K562 (cell line): ENCODE data around the gene MINK1. TPM values are rescaled to one million over a fixed set of nuclear protein-coding genes. Genes with fewer than 3 reads are reported as not detected.

Experiments used
- ATAC-seq: fragments of 200-7000 bp; cut with Tn5 transposase; 3 replicates; pipeline ENCODE4 v1.9.1; 2020; ENCODE audit warnings: moderate library complexity
- BruUV-seq: library from RNA; stranded (reverse); fragments of 400-500 nt; replicated peaks from 2 replicates; lab custom pipeline; 2021; lab: Mats Ljungman, UMichigan
- CTCF ChIA-PET: fragments of 300-600 bp; formaldehyde crosslinking; extraction: SDS; loops from one replicate; lab custom pipeline; 2021; ENCODE audit warnings: low intra/inter-chr PET ratio; lab: Yijun Ruan, JAX
- POLR2A ChIA-PET: fragments of 300-600, 350-650 bp; sonication (Branson Sonifier 250); formaldehyde crosslinking; extraction: SDS; loops from one replicate; lab custom pipeline; 2021; ENCODE audit warnings: antibody characterized with exemption, inconsistent platforms; lab: Yijun Ruan, JAX
- DNase-seq, 4 experiments: peaks; one replicate each; pipeline versions ENCODE4 v3.0.0 to v3.0.0-alpha.2; 2011 to 2018; ENCODE audit warnings: low spot score in 3 of 4, mixed read lengths in 3 of 4; ENCODE audit errors: extremely low read depth in 1 of 4
- FAIRE-seq: peaks from 2 replicates; lab custom pipeline; 2011; peaks lifted over from hg19 to GRCh38; lab: Jason Lieb, UNC
- H2AFZ ChIP-seq: 2 replicates; pipeline ENCODE4 v1.6.0; 2011; ENCODE audit warnings: low read depth, low read length, control low read depth, inconsistent platforms
- H3K27ac ChIP-seq: fragments of 200-600 bp; 3 replicates; pipeline ENCODE4 v1.8.0; 2011; ENCODE audit warnings: low read depth, mild to moderate bottlenecking, control low read depth, inconsistent platforms, low read length, moderate library complexity, mixed read lengths; ENCODE audit errors: extremely low read depth
- H3K27me3 ChIP-seq, 2 experiments: fragments of 300-600 bp in 1 of 2; 2 replicates in 1 of 2; 3 replicates in 1 of 2; pipeline versions ENCODE4 v1.6.0 to v1.8.0; 2011; ENCODE audit warnings: inconsistent platforms in 2 of 2, low read length in 2 of 2, mild to moderate bottlenecking in 1 of 2, mixed read lengths in 1 of 2, moderate library complexity in 1 of 2; ENCODE audit not compliant: control insufficient read depth in 2 of 2, insufficient read depth in 2 of 2
- H3K36me3 ChIP-seq: fragments of 300-600 bp; 3 replicates; pipeline ENCODE4 v1.8.0; 2011; ENCODE audit warnings: mild to moderate bottlenecking, low read length, inconsistent platforms; ENCODE audit not compliant: control insufficient read depth, insufficient read depth
- H3K4me1 ChIP-seq, 2 experiments: fragments of 200-600 bp in 1 of 2; replicated peaks in 1 of 2; 2 replicates in 1 of 2; 3 replicates in 1 of 2; pipeline versions ENCODE4 v1.5.1 to v1.8.0; 2011; ENCODE audit warnings: inconsistent platforms in 2 of 2, low read length in 2 of 2, mild to moderate bottlenecking in 1 of 2, mixed read lengths in 1 of 2, moderate library complexity in 1 of 2; ENCODE audit not compliant: control insufficient read depth in 2 of 2, insufficient read depth in 2 of 2
- H3K4me2 ChIP-seq: 2 replicates; pipeline ENCODE4 v1.6.1; 2011; ENCODE audit warnings: low read length, control low read depth, inconsistent platforms, mixed read lengths; ENCODE audit not compliant: insufficient read depth
- H3K4me3 ChIP-seq: fragments of 200-600 bp; sonication (generic), shearing (Covaris generic); 2 replicates; pipeline ENCODE4 v1.5.1; 2016; ENCODE audit warnings: control low read depth, inconsistent platforms
- H3K79me2 ChIP-seq: fragments of 200-600 bp; 3 replicates; pipeline ENCODE4 v1.8.0; 2011; ENCODE audit warnings: low read length, inconsistent platforms; ENCODE audit not compliant: control insufficient read depth, insufficient read depth
- H3K9ac ChIP-seq, 2 experiments: 2 replicates each; pipeline versions ENCODE4 v1.6.0 to v1.6.1; 2011; ENCODE audit warnings: low read depth in 2 of 2, low read length in 2 of 2, control low read depth in 1 of 2, inconsistent platforms in 1 of 2, mild to moderate bottlenecking in 1 of 2, mixed read lengths in 1 of 2; ENCODE audit not compliant: insufficient read depth in 1 of 2
- H3K9me1 ChIP-seq: one replicate; pipeline ENCODE4 v1.6.0; 2011; ENCODE audit warnings: inconsistent platforms, mild to moderate bottlenecking, low read length, moderate library complexity; ENCODE audit not compliant: control insufficient read depth, insufficient read depth
- H3K9me3 ChIP-seq: replicated peaks from 2 replicates; pipeline ENCODE4 v1.5.1; 2011; ENCODE audit warnings: low read depth, low read length, inconsistent platforms; ENCODE audit not compliant: control insufficient read depth, insufficient read depth
- H4K20me1 ChIP-seq: replicated peaks from 2 replicates; pipeline ENCODE4 v1.6.1; 2011; ENCODE audit warnings: low read length, inconsistent platforms, mixed read lengths; ENCODE audit not compliant: control insufficient read depth, insufficient read depth
- CBFB ChIP-seq: sonication (generic); formaldehyde crosslinking; IDR thresholded peaks from 2 replicates; pipeline ENCODE4 v1.4.0; 2020; ENCODE audit warnings: mild to moderate bottlenecking, missing genetic modification reagents
- POLR2A ChIP-seq: fragments of 450-650 bp; conservative IDR thresholded peaks from 2 replicates; pipeline ENCODE4 v1.6.1; 2016
- RBFOX2 ChIP-seq: fragments of 200-400 bp; formaldehyde crosslinking; IDR thresholded peaks from 2 replicates; pipeline ENCODE4 v1.6.1; 2017; ENCODE audit warnings: low read depth, mild to moderate bottlenecking, low read length, moderate library complexity
- SPI1 ChIP-seq: IDR thresholded peaks from 2 replicates; pipeline ENCODE4 v1.6.1; 2011; ENCODE audit warnings: low read depth, low read length, control low read depth, borderline replicate concordance
- SRF ChIP-seq, 2 experiments: fragments of 250-450, 450-650 bp in 1 of 2; sonication (Bioruptor Pico) in 1 of 2; sonication (generic) in 1 of 2; formaldehyde crosslinking; IDR thresholded peaks; 2 replicates each; pipeline versions ENCODE4 v1.5.0 to v1.5.1; 2020 to 2022; ENCODE audit warnings: mild to moderate bottlenecking in 1 of 2, missing genetic modification reagents in 1 of 2
- ZBTB17 ChIP-seq: fragments of 450-650 bp; formaldehyde crosslinking; IDR thresholded peaks from 2 replicates; pipeline ENCODE4 v1.4.0; 2020; ENCODE audit warnings: mild to moderate bottlenecking
- ZFP36 ChIP-seq: fragments of 150-350 bp; IDR thresholded peaks from 2 replicates; pipeline ENCODE4 v1.6.1; 2018; ENCODE audit warnings: low read length, low read depth; ENCODE audit not compliant: partially characterized antibody
- ZNF239 ChIP-seq: fragments of 250-450 bp; sonication (Bioruptor Pico); IDR thresholded peaks from 2 replicates; pipeline ENCODE4 v1.4.0; 2020; ENCODE audit warnings: mild to moderate bottlenecking
- WGBS: fragments of 100-300 bp; shearing (Covaris generic); methylation state at CpG from one replicate; pipeline ENCODE4 v1.1.6; 2016; ENCODE audit warnings: low coverage, mixed read lengths; ENCODE audit not compliant: insufficient coverage; ENCODE audit errors: missing lambda C conversion rate; 5-methylcytosine and 5-hydroxymethylcytosine counted together
- in situ Hi-C: fragments of 300-500 bp; cut with MboI; formaldehyde crosslinking; loops from 4 replicates; pipeline ENCODE4 v1.15.0; 2018; ENCODE audit warnings: inconsistent platforms, mixed read lengths
- intact Hi-C: fragments of 100-400 bp; cut with micrococcal nuclease; formaldehyde crosslinking; loops from 2 replicates; pipeline ENCODE4 v1.14.2; 2022
- polyA plus RNA-seq, 8 experiments: library from polyadenylated mRNA; depleted of rRNA in 4 of 8; stranded (reverse) in 5 of 8; unstranded in 3 of 8; fragments of >200 nt; fragmentation: Nextera tagmentation in 2 of 8; fragmentation: Illumina TruSeq in 1 of 8; extraction: Ambion mirVana in 2 of 8; extraction: Trizol in 1 of 8; gene quantifications; 2 replicates each; pipeline versions ENCODE4 v1.2.1 to v1.2.3, GENCODE V29; 2011 to 2014; ENCODE audit warnings: inconsistent platforms in 1 of 8, missing spikeins in 1 of 8
- total RNA-seq, 7 experiments: library from RNA; depleted of rRNA in 6 of 7; stranded (reverse); fragments of >200 nt in 6 of 7; fragmentation: Illumina TruSeq in 2 of 7; extraction: Trizol in 2 of 7; gene quantifications; 2 replicates each; pipeline versions ENCODE4 v1.2.1 to v1.2.3, GENCODE V29; 2011 to 2021; ENCODE audit warnings: low replicate concordance in 1 of 7

MINK1 gene
- total and polyA plus RNA-seq, 9 of the 15 experiments (the other 6 are each of a cell fraction or from before 2014, with no cell fraction given): 0.11 to 54.2 (median 14.9) TPM

- Histone ChIP-seq H3K36me3 (peaks cover 64% of the 10 kb centered on the region), H3K9ac (peak overlapping the region; percentile 59 to 97), H3K4me1 (peaks cover 30 to 42% of the 10 kb centered on the region in 2 experiments), H2AFZ (no peak overlapping the region), H3K79me2 (peaks cover 82% of the 10 kb centered on the region), H3K27ac (peak overlapping the region; percentile 98), H3K9me1 (no peaks in the 10 kb centered on the region), H3K9me3 (no peaks in the 10 kb centered on the region), H3K27me3 (no peaks in the 10 kb centered on the region), H3K4me2 (peak overlapping the region; percentile 93), H3K4me3 (peak overlapping the region; percentile 97), H4K20me1 (peaks cover 22% of the 10 kb centered on the region)
- intact Hi-C loops (no loop called here), in situ Hi-C loops (no loop called here)
- DNase-seq: no peak
- 6% methylated on average over 16 of the region's 16 CpGs for WGBS
- POLR2A ChIA-PET: interaction anchor here (0.6 to 3.2 kb wide), 4 partner anchors 14 to 814 kb away, joined by 3 to 21 read pairs (median 4); partner anchors contain the start of gene SPAG7
- BruUV-seq: TSS peak; percentile 60
- CTCF ChIA-PET: no interaction called here
- ATAC-seq: no peak
- FAIRE-seq: peak; percentile 54
- 0 out of 2 replicates have a peak, but pooled peaks have one; percentile 53 for TF ChIP-seq POLR2A
- peak; percentile 58 for TF ChIP-seq RBFOX2
- TF ChIP-seq ZBTB17 (CRISPR knock-in tag): no peak
Measured at GRCh38 chr17:4946312-4946976, 113.3 kb downstream of the MINK1 start.

GRCh38 chr17:4947010-4947410, 113.9 kb downstream of the MINK1 start:
- peaks cover 81% of the 10 kb centered on the region for H3K79me2 ChIP-seq
- H3K27ac ChIP-seq: peak overlapping the region; percentile 98
- no peaks in the 10 kb centered on the region for H3K9me1 ChIP-seq
- no peaks in the 10 kb centered on the region for H3K27me3 ChIP-seq
- peak overlapping the region; percentile 82 to 97; a peak in 3 of 4 replicates for H3K9ac ChIP-seq
- ChIA-PET CTCF (no interaction called here), POLR2A (interaction anchor here (0.7 to 3.2 kb wide), 3 partner anchors 14 to 24 kb away, joined by 3 to 21 read pairs (median 4); partner anchors contain the start of gene SPAG7)
- in situ Hi-C loops: no loop called here
- ATAC-seq: no peak
- FAIRE-seq: no peak
- H3K9me3 ChIP-seq: no peaks in the 10 kb centered on the region
- H3K36me3 ChIP-seq: peaks cover 58% of the 10 kb centered on the region
- H3K4me1 ChIP-seq: peaks cover 32 to 46% of the 10 kb centered on the region in 2 experiments
- 0% methylated on average over 2 of the region's 7 CpGs for WGBS
- peak in 1 of 4 experiments; percentile 49 for DNase-seq
- no TSS peak for BruUV-seq
- no peak for TF ChIP-seq CBFB
- peak; percentile 46; the same call in 1 of the 2 replicates for TF ChIP-seq SPI1
- TF ChIP-seq ZFP36: peak; percentile 15
- peak; percentile 76 to 96; a peak in 3 of 4 replicates for TF ChIP-seq SRF (CRISPR knock-in tag; IDR thresholded peaks at IDR 0.05)
- no peak for TF ChIP-seq ZNF239 (CRISPR knock-in tag)
- no peak overlapping the region for H2AFZ ChIP-seq
- H4K20me1 ChIP-seq: peaks cover 22% of the 10 kb centered on the region
- H3K4me3 ChIP-seq: peak overlapping the region; percentile 97
- intact Hi-C loops: no loop called here
- peak overlapping the region; percentile 93 for H3K4me2 ChIP-seq
